Measurements from ENCODE around the gene SMYD1. TPM values are rescaled to one million over a fixed set of nuclear protein-coding genes. Genes with fewer than 3 reads are reported as not detected.

The SMYD1 gene
- total and polyA plus RNA-seq, 10 of the 15 experiments (the other 5 are each of a cell fraction or from before 2014, with no cell fraction given) = 0.09 TPM; not detected in 9

DNA sequence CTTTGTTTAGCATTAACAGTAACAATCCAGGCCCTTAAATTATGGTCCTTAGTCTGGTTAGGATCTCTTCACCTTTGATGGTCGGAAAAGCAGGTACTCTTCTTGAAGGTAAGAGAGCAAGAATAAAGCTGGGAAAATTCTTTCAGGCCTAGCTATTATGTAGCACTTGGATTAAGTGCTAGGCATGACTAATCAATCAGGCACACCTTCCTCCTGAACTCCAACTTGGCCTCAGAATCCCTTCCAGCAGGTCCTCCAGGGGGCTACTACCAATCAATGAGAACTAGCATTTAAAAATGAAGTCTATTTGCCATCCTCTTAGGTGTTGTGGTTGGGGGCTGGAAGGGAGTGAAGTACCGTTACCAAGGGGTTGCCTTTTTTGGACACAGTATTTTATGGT lies 3.7 kb downstream of the SMYD1 start:
- no peak for FAIRE-seq
- RAD21 ChIA-PET (ENCODE audit: unreplicated experiment) = no interaction called here

More for the DNA sequence above, 3.7 kb downstream of the SMYD1 start:
- H3K27ac ChIP-seq (ENCODE audit: control insufficient read depth, insufficient read depth) = no peak overlapping the region
- no peak overlapping the region for H3K4me2 ChIP-seq (ENCODE audit: control insufficient read depth, insufficient read depth)
- H3K4me3 ChIP-seq = no peak overlapping the region
- no peaks in the 10 kb centered on the region for H4K20me1 ChIP-seq (ENCODE audit: control insufficient read depth, insufficient read depth)
- in situ Hi-C loops (cut with MboI) (loop anchor here (25.0 kb wide), 1 partner anchor 591 kb away; no protein-coding TSS in a partner anchor), intact Hi-C loops (cut with micrococcal nuclease; ENCODE audit: unreplicated experiment) (no loop called here)
- ChIA-PET POLR2A (no interaction called here), SMC1A (ENCODE audit: uncharacterized antibody, unreplicated experiment) (interaction anchor here (1.8 kb wide), 1 partner anchor 11 kb away, joined by 5 read pairs; no protein-coding TSS in a partner anchor), CTCF (interaction anchor here (1.5 kb wide), 1 partner anchor 11 kb away, joined by 10 read pairs; no protein-coding TSS in a partner anchor)
- DNase-seq (ENCODE audit: low read depth, low spot score) (no peak), ATAC-seq (no peak)
- H3K9ac ChIP-seq (ENCODE audit: control insufficient read depth, insufficient read depth, low read length) = no peak overlapping the region
- BruUV-seq (replicated peaks) = no TSS peak
- H2AFZ ChIP-seq (ENCODE audit: control insufficient read depth, low read depth, low read length) = no peak overlapping the region
- WGBS (ENCODE audit: insufficient coverage, insufficient replicate concordance, low lambda C conversion rate, missing lambda C conversion rate) = 11% methylated on average over 2 of the region's 2 CpGs
- no peaks in the 10 kb centered on the region for H3K79me2 ChIP-seq (ENCODE audit: control insufficient read depth, insufficient read depth, low read length)
- H3K36me3 ChIP-seq (ENCODE audit: control insufficient read depth in 2 of 2, insufficient read depth in 2 of 2, low read length in 1 of 2) = no peaks in the 10 kb centered on the region
- TF ChIP-seq NR2F1 (conservative IDR thresholded peaks at IDR 0.05) = no peak
- no peak for TF ChIP-seq RELB (IDR thresholded peaks at IDR 0.05; ENCODE audit: low read depth)
- no peak for TF ChIP-seq HSF1 (IDR thresholded peaks at IDR 0.05; ENCODE audit: low read depth, low read length)
- TF ChIP-seq, protein P1, sequence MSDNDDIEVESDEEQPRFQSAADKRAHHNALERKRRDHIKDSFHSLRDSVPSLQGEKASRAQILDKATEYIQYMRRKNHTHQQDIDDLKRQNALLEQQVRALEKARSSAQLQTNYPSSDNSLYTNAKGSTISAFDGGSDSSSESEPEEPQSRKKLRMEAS (IDR thresholded peaks at IDR 0.05; ENCODE audit: low read depth, low read length) = no peak
- no peak for TF ChIP-seq RAD21 (IDR thresholded peaks at IDR 0.05; ENCODE audit: insufficient read depth, low read depth, low read length)
- TF ChIP-seq NR2C2 (IDR thresholded peaks at IDR 0.05; ENCODE audit: borderline replicate concordance, control insufficient read depth, insufficient read length, low read depth) = no peak
- TF ChIP-seq POU2F2 (IDR thresholded peaks at IDR 0.05; ENCODE audit: borderline replicate concordance, low read depth, low read length) = no peak
- TF ChIP-seq, protein P2, sequence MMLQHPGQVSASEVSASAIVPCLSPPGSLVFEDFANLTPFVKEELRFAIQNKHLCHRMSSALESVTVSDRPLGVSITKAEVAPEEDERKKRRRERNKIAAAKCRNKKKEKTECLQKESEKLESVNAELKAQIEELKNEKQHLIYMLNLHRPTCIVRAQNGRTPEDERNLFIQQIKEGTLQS (IDR thresholded peaks at IDR 0.05; ENCODE audit: borderline replicate concordance, extremely low read depth, low read depth, low read length) = no peak
- TF ChIP-seq GATAD2B (conservative IDR thresholded peaks at IDR 0.05; ENCODE audit: low read depth) = no peak
- H3K4me1 ChIP-seq (ENCODE audit: control insufficient read depth, insufficient read depth, low read length) = no peaks in the 10 kb centered on the region
- H3K27me3 ChIP-seq (replicated peaks in 1 of 2; ENCODE audit: control insufficient read depth in 2 of 2, insufficient read depth in 2 of 2, low read length in 1 of 2) = no peaks in the 10 kb centered on the region
- no peaks in the 10 kb centered on the region for H3K9me3 ChIP-seq (replicated peaks; ENCODE audit: control insufficient read depth, insufficient read depth, low read length)

All from GM12878 (cell line).